ENCODE results near the gene TRPV5. TPM values are rescaled to one million over a fixed set of nuclear protein-coding genes. Genes with fewer than 3 reads are reported as not detected.
"Not testable (repeated sequence)": the region's sequence is repeated elsewhere in the genome, so short reads cannot be mapped to it uniquely, and the experiment has no call there.

TRPV5 gene
- not detected for total RNA-seq
- long read RNA-seq = 0 reads

DNA sequence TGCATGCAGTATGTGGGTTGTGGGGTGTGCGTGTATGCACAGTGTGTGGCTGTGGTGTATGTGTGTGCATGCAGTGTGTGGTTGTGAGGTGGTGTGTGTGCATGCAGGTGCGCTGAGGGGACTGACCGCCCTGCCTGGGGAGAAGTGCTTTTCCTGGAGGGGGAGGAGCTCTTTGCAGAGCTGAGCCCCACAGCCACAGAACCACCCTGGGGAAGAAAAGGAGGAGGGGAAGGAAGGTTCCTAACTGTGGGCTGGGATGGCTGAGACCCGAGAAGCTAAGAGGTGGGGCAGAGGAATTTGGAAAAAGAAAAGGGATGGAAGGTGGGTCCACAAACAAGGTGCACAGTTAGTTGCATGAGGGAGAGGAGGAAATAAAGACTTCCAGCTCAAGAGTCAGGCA, at the start of gene TRPV5:
Gene TRPV5, minus strand, starts transcription at position 123 of the 400 bp plus-strand sequence. CDS start 287 bp downstream, outside the sequence.
- ATAC-seq (no peak), DNase-seq (no peak)
- intact Hi-C loops (cut with micrococcal nuclease) = no loop called here

DNA sequence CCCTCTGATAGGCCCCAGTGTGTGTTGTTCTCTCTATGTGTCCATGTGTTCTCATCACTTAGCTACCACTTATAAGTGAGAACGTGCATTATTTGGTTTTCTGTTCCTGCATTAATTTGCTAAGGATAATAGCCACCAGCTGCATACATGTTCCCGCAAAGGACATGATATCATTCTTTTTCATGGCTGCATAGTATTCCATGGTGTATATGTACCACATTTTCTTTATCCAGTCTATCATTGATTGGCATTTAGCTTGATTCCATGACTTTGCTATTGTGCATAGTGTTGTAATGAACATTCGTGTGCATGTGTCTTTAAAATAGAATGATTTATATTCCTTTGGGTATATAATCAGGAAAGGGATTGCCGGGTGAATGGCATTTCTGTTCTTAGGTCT, 44.9 kb upstream of the TRPV5 start:
- intact Hi-C loops (cut with micrococcal nuclease); ATAC-seq; DNase-seq: not testable (repeated sequence)

DNA sequence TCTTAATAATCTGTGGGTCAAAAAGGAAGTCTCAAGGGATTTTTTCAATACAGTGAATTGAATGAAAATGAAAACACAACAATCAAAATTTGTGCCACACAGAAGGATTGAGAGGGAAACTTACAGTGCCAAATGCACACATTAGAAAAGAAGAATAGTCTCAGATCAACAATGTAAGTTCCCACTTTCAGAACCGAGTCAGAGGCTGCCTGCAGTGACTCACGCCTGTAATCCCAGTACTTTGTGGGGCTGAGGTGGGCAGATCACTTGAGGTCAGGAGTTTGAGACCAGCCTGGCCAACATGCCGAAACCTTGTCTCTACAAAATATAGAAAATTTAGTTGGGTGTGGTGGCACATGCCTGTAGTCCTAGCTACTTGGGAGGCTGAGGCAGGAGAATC, 41.1 kb upstream of the TRPV5 start:
- no peak for ATAC-seq
- intact Hi-C loops (cut with micrococcal nuclease) = no loop called here
- no peak for DNase-seq

DNA sequence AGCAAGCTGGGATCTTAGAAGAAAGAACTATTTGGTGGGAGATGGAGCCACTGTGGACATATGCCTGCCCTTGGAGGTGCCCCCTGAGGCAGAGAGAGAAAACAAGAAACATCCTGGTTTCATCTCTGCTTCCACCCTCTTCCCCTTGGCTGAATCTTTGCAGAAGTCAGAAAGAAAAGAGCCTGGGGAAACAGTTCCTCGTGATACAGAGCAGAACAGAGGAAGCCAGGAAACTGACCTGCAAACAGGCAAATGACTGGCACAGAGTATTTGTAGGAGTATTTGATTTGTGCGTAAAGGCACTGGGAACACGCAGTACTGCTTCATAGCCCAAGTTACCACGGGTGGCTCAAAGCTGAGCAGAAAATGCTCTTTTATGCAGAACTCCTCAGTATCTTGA, 35.6 kb upstream of the TRPV5 start:
- intact Hi-C loops (cut with micrococcal nuclease) = no loop called here
- DNase-seq = no peak
- no peak for ATAC-seq

DNA sequence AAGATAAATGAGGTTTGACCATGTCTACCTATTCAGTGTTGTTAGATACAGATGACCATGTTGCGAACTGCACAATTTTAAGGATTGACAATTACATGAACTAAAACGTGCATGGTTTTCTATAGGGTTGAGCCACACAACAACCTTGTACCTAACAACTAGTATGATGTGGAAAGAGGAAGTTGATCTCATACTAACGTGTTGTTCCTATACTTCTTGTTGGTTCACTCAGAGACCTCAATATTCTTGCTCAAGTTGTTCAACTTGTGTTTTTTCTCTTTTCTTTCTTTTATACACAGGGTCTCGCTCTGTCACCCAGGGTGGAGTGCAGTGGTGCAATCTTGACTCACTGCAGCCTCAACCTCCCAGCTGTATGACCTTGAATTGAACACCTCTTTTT, 34.7 kb upstream of the TRPV5 start:
- ATAC-seq (no peak), DNase-seq (no peak)
- intact Hi-C loops (cut with micrococcal nuclease) = no loop called here

DNA sequence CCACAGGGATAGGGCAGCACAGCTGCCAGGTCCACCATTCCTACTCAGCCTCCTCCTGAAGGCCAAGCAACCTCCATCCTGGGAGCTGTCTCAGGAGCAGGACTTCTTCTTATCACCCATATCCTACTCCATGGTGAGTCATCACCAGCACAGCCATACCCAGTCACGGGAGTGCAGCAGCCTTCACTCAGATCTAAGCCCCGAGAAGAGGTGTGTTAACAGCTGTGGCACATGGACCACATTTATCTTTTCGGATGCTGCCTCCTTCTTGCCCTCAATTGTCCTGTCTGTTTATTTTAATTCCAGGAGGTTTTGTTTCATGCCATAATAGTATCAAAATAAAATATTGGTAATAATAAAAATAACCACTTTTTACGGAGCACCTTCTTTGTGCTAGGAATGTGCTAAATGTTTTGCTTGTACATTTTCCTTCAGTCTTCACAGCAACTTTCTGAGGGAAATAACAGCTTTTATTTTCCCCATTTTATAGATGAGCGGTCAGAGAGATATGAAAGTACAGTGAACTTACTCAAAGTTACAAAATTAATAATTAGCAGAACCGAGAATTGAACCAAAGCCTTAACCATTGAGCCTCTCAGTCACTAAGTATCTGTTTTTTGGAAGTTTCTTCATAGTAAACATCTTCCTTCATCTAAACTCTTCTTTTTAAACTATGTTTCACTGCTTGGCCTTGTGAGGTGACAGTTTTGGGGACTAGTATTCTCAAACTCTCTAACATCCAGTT, 31.1 kb upstream of the TRPV5 start:
- DNase-seq = no peak
- no peak for ATAC-seq
- intact Hi-C loops (cut with micrococcal nuclease) = no loop called here

DNA sequence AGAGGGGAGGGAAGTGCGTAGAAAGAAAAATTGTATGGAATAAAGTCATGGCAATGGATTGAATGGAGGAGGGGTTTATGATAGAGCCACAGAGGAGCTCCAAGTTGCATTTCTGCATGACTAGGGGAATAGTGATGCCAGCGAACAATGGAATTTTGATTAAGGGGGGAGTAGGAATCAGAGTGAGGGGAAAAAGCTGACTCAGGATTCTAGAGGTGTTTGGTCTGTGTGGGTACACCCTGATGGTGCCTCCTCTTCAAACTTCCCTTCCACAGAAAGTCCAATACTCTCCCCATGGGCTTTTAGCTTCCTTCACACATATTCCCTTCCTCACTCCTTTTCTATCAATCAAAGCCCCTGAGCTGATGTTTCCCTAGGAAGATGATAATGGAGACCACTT, 30.4 kb upstream of the TRPV5 start:
- no peak for DNase-seq
- intact Hi-C loops (cut with micrococcal nuclease) = no loop called here
- ATAC-seq = no peak

DNA sequence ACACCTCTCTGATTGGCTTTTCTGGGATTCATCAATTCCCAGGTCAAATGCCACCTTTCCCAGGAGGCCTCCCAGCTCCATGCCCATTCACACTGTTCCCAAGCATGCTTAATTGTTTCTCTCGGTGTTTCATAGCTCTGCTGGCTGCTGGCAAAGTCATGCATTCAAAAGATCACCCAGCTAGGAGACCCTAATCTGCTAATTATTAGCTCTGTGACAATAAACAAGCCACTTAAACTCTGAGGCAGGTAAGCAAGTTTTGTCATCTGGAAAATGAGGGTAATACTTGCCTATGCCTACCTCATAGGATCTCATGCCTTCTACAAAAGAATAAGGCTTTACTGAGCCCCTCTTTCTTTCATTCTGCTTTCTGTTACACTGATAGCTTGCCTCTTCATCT, 29.4 kb upstream of the TRPV5 start:
- intact Hi-C loops (cut with micrococcal nuclease) = no loop called here
- DNase-seq = no peak
- ATAC-seq = no peak

DNA sequence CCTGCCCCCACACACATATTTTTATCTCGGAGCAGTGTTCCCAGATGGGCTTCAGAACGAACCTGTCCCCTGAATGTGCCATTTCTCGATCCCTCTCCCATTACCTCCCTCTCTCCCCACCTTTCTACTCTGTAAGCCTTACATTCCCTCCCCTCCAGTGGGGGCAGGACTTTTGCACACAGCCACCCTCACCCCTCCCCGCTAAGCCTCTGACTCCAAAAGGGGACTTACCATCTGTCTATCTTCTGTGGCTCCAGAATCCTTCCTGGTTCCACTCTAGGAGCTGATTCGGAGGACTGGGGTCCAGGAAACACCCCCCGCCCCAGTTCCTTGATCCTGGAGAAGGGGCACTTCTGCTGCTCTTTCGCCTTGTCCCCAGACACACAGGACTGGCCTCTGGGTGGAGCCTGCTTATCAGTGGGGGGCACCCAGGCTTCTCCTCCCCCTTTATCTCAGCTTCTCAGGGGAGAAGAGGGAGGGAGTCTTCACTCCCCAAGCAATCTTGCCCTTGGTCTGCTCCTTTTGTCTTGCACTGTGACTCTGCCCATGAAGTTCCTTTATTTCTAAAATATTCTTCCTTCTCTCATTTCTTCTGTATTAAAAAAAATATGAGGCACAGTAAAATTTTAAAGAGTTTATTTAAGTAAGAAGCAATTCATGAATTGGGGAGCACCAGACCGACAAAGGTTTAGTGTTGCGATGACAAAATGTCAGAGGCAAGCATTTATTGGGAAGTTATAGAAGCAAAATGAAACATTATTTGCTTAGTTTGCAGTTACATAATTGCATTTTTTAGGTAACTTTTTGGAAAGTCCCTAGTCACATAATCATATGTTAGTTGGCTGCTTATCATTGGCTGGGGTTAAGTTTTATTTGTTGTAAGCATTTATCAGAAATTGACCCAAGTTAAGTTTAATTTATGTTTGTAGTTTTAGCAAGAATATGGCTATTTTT, 28.7 kb upstream of the TRPV5 start, which contains the start of gene KEL:
Gene KEL, minus strand, starts transcription at position 391 of the 954 bp plus-strand sequence. Its CDS starts 157 bp downstream, at position 234.
- ATAC-seq (no peak), DNase-seq (no peak)
- intact Hi-C loops (cut with micrococcal nuclease) = no loop called here

DNA sequence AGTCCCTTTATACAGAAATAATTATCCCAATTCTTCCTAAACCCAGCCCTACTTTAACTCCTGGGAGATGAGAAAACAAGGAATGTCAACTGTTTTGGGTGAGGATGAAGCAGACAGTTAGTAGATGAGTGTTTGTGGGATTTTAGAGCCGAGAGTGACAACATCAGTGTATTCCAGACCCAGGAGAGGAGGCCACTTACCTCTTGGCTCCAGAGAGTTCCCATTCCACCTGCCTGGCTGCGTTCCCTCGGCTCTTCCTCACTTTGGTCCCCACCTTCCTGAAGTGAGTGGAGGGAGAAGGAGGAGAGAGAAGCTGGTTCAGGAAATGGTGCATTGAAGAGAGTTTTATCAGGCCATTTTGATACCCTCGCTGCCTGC, 28.0 kb upstream of the TRPV5 start:
- intact Hi-C loops (cut with micrococcal nuclease) = no loop called here
- ATAC-seq = no peak
- DNase-seq = no peak

DNA sequence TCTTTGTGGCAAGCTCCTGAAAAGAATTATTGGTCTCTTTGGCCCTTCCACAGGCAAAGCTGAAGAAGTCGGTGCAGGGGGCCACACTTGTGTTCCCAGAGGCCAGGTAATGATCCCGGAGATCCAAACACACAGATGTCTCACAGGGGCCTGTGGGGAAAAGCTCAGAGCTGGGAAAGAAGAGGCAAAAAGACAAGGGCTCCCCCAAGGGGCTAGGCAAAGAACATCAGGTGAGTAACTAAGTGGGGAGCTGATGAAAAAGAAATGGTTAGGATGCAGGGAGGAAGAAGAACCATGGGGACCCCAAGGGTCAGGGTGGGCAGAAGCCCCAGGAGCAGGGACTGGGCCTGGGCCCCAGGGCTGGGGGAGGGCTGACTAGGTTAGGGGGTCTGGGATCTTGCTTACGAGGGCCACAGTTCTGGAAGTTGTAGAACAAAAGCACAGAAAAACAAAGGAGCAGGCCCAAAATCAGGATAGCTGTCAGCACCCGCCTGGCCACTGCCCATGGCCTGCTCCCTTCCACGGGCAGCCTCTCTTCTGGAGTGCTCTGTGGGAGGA, 27.5 kb upstream of the TRPV5 start:
- no peak for DNase-seq
- intact Hi-C loops (cut with micrococcal nuclease) = no loop called here
- no peak for ATAC-seq

DNA sequence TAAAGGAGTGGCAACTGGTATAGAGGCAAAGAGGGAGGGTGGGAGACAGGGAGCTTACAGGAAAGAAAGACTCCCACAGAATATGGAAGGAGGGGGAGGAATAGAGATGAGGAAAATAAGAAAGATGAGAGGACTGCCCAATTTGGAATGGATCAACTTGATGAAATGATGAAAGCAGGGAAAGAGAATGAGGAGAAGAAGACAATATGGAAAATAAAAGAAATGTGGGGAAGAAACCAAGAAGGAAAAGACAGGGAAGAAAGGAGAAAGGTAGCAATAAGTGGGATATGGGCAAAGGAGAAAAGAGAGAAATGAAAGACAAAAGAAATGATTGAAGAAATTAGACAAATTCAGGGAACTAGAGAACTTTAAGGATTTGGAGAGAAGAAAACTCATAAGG, 25.7 kb upstream of the TRPV5 start:
- intact Hi-C loops (cut with micrococcal nuclease) = no loop called here
- no peak for DNase-seq
- ATAC-seq = no peak

DNA sequence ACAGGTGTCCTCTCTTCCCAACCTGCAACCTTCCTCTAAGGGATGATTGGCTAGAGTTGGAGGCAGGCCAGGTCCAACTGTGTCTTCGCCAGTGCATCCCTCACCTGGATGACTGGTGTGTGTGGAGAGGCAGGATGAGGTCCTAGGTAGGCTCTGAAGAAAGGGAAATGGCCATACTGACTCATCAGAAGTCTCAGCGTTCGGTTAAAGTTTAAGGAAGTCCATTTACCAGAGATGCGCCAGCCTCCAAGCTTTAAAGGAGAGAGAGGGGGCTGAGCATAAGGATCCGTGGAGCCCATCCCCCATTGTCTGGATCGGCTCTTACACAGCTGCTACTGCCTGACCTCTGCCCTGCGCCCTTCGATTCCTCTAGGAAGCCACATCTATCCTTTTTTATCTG, 24.2 kb upstream of the TRPV5 start:
- DNase-seq (no peak), ATAC-seq (no peak)
- intact Hi-C loops (cut with micrococcal nuclease) = no loop called here

DNA sequence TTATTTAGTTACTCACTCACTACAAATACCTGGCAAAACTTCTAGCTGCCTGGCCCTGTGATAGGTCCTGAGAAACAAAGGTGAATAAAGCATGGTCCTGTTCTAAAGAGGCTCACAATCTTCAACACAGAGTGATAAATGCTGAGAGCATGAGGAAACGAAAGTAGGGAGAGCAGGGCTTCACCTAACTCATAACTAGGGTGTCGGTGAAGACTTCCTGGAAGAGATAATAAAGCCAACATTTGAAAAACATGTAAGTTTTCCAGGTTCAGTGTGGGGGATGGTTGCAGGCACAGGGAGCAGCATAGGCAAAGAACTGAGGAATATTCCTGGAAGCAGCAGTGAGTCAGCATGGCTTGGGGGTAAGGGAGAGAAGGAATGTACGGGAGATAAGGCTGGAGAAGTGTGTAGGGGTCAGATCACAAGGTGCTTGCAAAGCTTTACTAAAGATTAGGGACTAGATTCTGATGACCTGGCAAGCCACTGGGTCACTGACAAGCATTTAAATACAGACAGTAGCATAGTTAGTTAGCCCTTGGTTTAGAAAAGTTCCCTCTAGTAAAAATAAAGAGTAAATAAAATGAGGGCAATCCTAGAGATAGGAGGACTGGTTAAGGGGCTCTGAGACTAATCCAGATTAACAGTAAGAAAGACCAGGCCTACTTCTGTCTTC, 23.5 kb upstream of the TRPV5 start:
- ATAC-seq (peak; percentile 38), DNase-seq (no peak)
- intact Hi-C loops (cut with micrococcal nuclease) = no loop called here

DNA sequence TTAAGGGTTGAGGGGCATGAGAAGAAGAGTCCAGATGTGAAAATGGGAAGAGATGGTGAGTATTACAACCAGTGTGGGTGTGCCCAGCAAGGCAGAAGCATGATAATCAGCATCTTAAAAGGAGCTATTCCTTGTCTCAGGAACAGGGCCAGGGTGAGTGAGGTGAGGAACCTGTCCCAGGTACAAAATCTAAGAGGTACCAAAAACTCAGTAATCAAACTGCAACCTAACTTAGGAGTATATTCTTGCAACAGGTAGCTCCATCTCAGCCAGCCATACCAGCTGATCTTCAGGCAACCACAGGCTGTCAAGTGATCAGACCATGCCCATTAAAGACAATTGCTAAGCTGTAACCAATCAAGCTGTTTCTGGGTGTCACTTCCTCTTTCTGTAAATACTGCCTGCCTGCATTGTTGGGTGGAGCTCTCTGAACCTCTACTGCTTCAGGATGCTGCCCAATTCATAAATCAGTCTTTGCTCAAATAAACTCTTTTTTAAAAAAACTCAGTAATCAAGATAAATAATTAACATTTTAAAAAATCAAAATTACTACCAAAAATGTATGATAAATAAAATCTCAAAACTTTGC, 21.2 kb upstream of the TRPV5 start:
- ATAC-seq (no peak), DNase-seq (no peak)
- intact Hi-C loops (cut with micrococcal nuclease) = no loop called here

DNA sequence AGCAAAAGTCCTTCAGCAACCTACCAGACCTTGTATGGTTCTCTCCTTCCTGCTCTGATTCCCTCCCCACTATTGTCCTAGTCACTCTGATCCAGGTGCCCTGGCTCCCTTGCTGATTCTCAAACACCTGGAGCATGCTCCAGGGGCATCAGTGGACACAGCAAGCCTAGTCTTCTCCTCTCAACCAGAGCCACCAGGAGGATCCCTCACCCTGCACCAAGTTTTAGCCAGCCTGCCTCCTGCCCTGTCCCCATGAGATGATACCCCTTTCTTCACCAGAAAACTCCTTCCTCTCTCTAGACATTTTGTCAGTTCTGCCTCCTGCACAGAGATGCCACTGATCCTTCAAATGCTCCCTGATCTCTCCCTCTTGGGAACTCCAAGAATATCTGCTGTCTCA, 16.7 kb upstream of the TRPV5 start:
- ATAC-seq (no peak), DNase-seq (no peak)
- intact Hi-C loops (cut with micrococcal nuclease) = no loop called here

DNA sequence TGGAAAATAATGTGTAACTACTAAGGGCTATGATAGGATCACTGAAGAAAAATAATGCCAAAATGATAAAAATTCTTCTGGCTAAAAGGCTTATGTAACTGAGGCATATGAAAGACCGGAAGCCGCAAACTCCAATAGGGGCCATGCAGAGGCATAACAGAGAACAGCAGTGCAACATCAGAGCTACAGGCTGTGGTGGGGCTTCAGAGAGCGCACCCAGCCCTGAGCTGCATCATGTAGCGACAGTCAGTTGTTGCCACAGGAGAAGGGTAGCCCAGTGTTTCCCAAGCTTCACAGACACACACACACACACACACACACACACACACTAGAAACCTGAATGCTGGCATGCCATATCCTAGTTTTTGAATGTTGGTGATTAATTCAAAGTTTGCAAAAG, 15.1 kb upstream of the TRPV5 start:
- intact Hi-C loops (cut with micrococcal nuclease) = no loop called here
- ATAC-seq = no peak

DNA sequence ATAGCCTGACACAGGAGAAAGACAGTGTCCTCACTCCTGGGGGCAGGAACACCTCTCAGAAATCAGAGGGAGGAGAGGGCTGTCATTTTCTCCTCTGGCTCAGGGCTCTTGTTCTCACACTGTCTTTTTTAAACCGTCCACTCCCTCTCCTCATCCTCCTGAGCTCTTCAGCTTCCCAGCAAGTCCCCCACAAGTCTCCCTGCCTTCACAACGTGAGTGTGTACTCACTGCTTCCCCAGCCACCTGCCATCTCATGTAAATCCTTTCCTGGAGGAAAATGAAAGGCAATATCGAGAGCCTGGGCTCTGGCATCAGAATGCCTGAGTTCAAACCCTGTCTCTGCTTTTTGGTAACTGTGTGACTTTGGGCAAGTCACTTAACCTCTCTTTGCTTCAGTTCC, 11.5 kb upstream of the TRPV5 start:
- intact Hi-C loops (cut with micrococcal nuclease) = no loop called here
- ATAC-seq = no peak

More for the DNA sequence above, 15.1 kb upstream of the TRPV5 start:
- DNase-seq = no peak

DNA sequence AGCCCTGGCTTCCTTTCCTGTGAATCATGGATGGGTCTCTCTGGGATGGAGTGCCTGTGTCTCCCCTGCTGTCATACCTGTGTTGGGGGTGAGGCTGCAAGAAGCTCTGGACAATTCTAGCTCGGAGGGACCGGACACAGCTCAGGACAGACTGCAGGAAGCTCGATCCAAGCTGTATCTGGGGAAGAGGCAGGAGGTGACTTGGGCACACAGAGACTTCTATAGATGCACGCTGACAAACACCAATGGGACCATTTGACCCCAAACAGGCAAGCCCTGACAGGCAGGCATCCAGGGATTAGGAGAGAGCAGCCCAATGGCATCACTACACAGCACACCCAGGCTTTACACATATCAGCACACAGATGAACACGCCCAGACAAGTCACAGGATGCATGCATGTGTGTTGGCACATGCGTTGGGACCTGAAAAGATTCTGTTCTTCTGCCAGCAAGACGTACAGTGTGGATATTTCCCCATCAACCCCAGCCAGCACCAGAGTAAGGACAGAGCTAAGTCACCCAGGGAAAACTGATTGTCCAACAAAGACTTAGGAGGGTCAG, 10.2 kb upstream of the TRPV5 start:
- intact Hi-C loops (cut with micrococcal nuclease) = no loop called here
- DNase-seq = no peak
- no peak for ATAC-seq

More for the DNA sequence above, 11.5 kb upstream of the TRPV5 start:
- DNase-seq = no peak

Data from left ventricle myocardium superior (tissue), 1 donor.